ENCODE results near the gene MEIKIN.

MEIKIN gene

DNA sequence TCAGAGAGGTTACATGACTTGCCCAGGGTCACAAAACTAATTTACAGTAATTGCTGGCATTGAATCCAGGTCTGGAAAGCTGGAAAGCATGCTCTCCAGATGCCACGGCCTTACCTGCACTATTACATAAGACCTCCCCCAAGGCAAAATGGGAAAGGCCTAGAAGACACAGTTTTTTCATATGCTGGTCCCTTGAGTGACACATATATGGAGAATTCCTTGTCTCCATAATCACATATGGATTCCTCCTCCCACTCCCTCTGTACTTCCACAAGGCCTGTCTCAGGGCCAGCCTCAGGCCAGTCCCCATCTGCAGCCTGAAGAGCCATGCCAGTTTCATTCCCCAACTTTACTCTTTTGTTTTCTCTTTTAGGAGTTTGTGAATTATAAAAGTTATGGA lies 28.6 kb upstream of the MEIKIN start:
- DNase-seq (ENCODE audit: low read depth in 4 of 4, low spot score in 1 of 4), result no peak

DNA sequence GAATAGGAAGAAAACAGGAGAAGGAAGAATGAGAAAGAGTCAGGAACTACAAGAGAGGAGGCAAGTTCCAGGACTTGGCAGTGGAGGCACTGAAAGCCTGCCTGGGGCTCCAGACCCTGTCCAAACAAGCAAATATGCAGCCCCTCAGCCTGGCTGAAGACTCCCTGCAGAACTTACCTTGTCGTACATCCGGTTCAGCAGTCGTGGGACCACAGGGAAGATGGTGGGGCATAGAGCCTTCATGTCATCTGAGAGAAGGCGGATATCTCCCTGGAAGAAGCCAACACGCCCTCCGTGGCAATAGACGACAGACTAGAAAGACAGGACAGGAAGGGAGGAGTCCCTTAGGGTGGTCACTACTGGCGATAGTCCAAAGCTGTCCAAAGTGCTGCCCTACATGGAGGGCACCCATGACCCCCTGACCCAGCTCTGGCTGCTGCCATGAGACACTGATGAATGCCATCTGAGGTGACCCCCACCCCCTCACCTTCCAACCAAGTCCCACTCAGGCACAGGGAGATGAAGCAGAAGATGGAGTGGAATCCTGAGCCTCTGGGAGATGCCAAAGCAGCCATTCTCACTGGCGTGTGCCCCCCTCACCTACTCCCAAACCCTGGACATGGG lies 27.7 kb upstream of the MEIKIN start:
- DNase-seq (ENCODE audit: low read depth in 4 of 4, low spot score in 1 of 4), result no peak

DNA sequence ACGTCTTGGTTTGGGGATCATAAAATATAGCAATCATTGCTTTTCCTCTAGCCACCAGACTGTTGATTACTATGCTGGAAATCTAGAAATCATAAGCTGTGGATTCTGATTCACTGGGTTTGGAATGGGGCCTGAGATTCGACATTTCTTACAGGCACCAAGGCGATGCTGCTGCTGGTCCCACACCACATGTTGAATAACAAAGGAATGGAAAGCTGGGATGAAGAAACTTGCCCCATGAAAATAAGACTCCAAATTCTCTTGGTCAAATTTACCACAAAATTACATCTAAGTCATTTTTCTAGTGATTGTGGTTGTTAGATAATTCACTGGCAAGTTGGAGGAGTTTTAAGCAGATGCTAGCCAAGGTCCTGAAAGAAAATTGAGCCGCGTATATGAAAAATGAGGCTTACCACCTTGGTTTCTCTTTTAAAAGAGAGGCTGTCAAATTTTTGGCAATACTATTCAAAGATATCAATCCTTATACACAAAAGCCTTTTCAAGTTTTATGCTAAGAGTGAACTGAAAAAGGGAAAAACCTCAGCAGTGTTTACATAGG lies 23.0 kb upstream of the MEIKIN start:
- DNase-seq (ENCODE audit: low read depth in 4 of 4, low spot score in 1 of 4), result no peak

DNA sequence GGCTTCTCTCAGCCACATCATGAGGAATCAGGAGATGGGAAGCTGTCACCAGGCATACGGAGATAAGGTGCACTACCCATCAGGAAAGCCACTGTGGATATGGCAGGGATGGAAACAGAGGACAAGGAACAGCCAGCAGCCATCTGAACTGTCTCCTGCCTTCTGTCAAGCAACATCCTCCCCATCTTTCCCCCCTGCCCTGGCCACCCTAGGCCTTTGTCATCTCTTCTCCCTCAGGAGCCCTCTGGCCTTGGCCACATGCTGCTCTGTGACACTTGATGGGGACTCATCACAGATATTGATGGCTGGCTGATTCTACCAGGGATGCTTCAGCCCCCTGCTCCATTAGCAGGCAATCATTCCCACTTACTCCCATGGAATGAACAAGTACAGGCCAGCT lies 21.1 kb upstream of the MEIKIN start:
- no peak for DNase-seq (ENCODE audit: low read depth in 4 of 4, low spot score in 1 of 4)

DNA sequence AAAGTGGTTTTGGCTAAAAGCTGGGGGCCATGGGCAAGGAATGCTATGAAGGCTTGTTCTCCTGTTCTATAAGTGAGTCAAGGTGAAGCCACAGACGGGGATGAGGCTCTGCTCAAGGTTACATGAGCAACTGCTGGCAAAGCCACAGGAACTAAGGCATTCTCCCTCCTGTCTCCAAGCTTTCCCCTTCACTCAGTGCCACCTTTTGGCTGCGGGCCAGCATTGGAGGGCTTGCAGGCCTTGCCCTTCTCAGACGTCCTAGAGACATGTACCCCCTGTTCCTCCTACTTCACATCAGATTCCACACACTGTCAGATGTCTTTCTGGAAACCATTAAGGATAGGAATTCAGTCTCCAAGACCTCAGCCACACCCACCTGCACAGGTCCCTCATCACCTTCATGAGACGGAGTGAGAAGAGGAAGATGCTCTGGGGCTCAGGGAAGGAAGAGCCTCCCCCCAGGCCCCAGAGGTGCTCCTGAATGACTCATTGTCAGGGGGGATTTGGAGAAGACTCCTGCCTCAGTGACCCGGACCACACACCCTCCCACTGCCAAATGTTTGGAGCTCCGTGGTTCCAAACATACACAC lies 20.5 kb upstream of the MEIKIN start:
- no peak for DNase-seq (ENCODE audit: low read depth in 4 of 4, low spot score in 1 of 4)

DNA sequence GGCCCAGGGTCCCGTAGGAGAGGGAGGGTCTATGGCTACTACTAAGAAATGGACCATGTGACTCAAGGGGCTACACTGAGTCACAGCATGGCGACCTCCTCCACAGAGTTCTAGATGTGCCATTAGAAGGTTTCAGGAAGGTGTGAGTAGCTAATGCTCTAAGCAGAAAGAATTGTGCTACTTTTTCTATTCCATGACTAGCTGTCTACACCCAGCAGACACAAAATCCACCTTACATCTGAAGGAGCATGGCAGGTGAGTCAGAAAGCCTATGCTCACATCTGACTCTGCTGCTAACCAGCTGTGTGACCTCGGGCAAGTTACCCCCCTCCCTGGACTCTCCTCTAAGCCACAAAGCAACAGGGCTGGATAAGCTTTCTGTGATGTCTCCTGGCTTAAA lies 14.4 kb upstream of the MEIKIN start:
- no peak for DNase-seq (ENCODE audit: low read depth in 4 of 4, low spot score in 1 of 4)

DNA sequence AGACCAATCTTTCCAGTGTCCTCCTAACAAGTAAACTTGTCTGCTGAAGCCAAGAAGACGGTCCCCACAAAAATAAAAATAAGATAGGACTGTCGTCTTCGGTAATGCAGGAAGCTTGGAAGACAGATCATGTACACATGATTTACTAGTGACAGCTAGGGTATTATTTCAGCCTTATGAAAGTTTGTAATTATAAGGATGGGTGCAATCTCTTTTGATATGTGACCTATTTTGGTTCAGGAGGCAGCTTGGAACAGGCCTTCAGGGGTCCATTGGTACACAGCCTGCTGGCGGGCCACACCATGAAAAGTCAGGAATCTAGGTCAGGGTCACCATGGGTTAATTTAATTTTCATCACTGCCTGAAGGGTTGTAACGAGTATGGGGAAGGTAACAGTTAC lies 13.7 kb upstream of the MEIKIN start:
- DNase-seq (ENCODE audit: low read depth in 4 of 4, low spot score in 1 of 4), result no peak

DNA sequence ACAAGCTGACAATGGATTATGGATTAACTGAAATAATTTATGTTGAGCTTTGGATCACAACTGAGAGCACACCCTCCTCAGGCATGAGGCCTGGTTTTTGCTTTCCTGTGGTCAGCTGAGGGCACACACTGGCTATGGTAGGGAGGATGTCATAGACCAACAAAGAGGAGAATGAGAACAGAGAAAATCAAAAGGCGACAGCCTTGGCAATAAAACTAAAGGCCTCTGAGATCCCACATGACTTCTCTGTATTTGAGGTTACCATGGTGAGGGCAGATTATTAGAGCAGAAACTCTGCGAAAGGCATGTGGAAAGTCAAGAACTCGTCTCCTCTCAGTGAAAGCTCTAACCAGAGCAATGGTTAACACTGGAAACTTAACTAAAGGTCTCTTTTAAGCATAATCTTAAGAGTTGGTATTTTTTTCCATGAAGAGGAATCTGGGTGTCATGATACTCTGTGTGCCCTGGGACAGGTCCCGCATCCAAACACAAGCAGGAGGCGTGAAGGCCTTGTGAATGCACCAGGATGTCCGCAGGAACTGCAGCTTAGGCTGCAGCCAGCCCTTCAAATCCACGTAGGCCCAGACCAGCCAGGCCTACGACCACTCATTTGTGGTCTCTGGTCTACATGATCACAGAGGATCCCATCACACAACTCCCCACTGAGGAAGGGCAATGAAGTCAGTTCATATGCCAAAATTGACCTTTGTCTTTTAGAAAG lies 12.4 kb upstream of the MEIKIN start:
- DNase-seq (ENCODE audit: low read depth in 4 of 4, low spot score in 1 of 4), result no peak

DNA sequence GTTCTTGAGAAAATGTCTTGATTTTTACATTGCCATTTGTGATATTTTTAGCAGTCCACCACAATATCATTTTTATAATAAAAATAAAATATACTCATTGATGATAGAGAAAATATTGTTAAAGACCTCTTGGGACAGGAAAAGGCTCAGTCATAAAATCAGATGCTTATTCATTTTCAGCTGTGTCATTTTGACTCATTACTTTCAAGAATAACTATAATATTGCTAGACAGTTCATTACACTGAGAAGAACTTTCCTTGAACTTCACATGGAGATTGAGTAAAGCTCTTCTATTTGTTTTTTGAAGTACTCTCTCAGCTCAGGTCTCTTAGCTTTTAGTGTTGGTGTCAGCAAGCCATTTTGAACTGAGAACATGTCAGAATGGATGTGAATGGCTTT lies 8.5 kb upstream of the MEIKIN start:
- no peak for DNase-seq (ENCODE audit: low read depth in 4 of 4, low spot score in 1 of 4)

DNA sequence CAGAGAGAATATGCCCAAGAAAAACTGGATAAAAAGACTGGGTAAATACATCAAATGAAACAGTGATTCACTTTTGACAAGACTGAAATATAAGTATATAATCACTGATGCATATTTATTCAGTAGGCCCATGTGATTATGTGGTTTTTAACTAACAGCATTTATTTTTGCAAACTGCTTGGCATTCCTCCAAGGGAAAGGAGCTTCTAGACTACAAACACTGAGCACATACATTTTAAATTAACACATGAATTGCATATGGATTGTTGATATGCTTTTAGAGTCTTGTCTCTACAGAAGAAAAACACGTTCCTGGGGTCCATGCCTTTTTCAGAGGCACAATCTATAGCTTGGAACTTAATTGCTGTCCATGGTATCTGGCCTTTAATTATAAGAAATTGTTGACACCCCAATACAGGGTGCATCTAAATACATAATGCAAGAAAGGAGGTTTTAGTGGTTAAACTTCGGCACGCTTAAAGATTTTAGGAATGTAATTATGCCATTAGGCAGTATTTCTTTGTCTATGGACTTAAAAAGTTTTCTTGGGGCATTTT lies 6.9 kb upstream of the MEIKIN start:
- DNase-seq (ENCODE audit: low read depth in 4 of 4, low spot score in 1 of 4), result no peak

DNA sequence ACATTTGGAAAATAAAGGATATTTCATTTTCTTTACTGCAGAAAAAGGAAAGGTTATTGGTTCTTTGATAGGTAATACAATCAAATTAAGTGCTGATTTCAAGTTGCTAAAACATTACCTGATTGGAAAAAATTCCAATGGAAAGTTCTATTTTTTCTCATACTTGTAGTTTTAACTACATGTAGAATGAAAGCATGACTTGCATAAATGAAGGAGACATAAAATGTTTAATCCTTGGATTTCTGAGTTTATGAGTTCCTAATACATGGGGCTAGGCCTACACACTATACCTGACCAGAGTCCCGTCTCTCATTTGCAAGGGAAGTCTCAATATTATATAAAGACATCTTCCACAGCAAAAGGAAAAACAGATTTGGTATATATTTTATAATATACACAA lies 5.2 kb upstream of the MEIKIN start:
- no peak for DNase-seq (ENCODE audit: low read depth in 4 of 4, low spot score in 1 of 4)

DNA sequence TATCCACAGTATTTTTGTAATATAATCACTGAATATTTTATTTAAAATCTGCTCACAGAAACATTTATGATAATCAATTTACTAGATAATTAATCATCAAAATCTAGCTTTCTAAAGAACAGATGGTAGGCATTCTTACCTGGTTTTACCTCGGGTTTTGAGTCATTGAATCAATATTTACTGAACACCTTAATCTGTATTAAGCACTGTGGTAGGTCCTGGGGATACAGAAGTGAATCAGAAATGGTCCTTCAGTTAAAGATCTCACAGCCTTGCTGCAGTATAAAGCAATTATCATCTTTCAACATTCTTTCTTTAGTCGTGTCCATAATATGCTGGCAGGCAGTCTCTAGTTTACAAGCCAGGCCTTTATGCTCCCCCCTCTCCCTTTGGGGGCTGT lies 2.0 kb upstream of the MEIKIN start:
- no peak for DNase-seq (ENCODE audit: low read depth in 4 of 4, low spot score in 1 of 4)

DNA sequence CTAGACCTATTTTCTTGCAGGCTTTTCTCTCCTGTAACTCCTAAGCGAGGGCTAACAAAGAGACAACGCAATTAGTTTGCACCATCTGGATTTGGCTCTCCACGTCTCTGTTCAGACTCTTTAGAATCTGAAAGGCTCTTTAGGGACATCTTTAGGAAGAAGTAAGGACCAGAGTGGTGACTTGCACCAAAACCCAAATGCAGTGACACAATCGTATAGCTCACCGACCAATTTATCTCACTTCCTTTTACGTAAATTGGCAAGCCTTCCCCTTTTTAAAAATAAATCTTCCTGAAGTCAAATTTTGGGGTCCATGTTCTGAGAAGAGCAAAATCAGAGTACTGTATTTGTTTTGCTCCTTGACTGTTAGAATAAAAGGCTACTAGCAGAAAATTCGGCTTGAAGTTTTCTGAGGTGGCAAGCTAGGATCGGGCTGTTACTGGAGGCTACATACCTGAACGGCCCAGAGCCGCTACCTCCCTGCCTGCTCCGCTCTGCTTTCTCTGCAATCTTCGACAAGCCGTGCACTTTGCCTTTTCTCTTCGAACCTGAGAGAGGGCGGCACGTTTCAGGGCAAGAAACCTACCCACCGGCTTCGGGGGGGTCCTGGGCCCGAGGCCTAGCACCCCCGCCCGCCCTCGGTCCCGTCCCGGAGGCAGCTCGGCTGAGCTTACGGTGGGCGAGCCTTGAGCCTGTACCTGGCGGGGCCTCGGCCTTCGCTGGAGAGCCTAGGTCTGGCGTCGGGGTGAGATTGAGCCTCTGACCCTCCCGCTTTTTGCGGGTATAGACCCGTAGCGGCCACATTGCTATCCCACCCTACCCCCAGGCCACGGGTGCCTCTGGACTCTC lies 537 bp downstream of the MEIKIN start:
- no peak for DNase-seq (ENCODE audit: low read depth in 4 of 4, low spot score in 1 of 4)

DNA sequence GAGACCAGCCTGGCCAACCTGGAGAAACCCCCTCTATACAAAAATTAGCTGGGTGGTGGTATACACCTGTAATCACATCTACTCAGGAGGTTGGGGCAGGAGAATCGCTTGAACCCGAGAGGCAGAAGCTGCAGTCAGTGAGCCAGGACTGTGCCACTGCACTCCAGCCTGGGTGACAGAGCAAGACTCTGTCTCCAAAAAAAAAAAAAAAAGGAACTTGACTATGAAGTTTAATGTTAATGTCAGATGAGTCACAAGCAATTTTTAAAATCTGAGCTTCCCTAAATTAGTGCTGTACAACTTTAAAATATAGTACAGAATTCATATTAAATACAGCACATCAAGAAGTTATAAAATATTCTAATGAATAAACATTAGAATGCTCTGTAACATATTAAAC lies 1.5 kb downstream of the MEIKIN start:
- no peak for DNase-seq (ENCODE audit: low read depth in 4 of 4, low spot score in 1 of 4)

DNA sequence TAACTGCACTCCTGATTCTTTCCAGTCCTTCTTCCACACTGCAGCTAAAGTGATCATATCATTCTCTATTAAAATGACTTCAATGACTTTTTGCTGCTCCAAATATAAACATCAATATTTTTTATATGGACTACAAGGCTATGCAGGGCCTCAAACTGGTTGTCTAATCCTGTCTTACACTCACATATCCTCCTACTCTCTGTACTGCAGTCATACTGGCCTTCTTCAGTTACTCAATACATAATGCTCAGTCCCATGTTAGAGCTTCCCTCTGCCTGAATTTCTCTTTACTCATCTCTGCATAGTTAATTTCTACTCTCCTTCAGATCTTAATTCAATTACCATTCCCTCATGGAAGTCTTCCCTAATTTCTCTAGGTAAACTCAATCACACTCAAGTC lies 3.4 kb downstream of the MEIKIN start:
- no peak for DNase-seq (ENCODE audit: low read depth in 4 of 4, low spot score in 1 of 4)

DNA sequence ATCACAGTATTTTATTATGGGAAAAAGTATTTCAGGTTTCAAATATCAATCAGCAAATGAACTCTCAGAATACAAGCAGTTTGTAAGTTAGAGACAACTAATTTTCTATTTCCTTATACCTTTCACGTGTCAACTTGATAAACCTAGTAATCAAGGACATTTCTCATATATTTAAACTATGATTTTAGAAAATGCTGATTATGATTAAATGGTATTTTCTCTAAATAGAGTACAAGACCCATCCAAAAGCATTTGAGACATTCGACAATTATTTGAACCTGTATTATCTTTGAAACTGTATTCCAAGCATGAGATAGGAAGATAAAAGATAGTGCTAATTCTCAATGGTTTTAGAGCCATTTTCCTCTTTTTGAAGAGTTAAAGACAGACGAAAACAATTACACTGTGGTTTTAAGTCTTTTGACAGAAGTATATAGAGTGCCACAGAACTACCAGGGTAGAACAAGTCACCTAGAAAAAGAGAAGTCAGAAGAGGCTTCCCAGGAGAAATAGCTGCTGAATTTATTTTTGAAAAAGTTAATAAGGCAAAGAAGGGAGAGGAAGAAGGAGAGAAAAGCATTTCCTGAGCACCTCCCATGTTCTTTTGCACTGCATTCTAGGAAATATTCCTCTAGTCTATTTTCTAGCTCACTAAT lies 5.6 kb downstream of the MEIKIN start:
- DNase-seq (ENCODE audit: low read depth in 4 of 4, low spot score in 1 of 4), result no peak

DNA sequence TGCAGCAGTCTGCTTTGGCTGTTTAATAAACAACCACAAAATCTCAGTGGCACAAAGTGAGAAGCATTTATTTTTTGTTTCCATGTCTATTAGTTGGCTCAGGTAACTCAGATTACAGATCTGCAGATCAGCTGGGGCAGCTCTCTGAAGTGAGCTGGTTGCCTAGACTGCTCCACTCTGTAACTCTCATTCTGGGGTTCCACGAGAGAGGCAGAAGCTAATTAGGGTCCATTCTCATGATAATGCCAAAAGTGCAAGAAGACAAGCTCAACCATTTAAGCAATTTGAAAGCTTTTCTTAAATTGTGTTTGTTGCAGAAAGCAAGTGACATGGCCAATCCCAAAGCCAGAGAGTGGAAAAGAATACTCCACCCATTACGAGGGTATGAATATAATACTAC lies 13.2 kb downstream of the MEIKIN start:
- DNase-seq (ENCODE audit: low read depth in 4 of 4, low spot score in 1 of 4), result no peak

DNA sequence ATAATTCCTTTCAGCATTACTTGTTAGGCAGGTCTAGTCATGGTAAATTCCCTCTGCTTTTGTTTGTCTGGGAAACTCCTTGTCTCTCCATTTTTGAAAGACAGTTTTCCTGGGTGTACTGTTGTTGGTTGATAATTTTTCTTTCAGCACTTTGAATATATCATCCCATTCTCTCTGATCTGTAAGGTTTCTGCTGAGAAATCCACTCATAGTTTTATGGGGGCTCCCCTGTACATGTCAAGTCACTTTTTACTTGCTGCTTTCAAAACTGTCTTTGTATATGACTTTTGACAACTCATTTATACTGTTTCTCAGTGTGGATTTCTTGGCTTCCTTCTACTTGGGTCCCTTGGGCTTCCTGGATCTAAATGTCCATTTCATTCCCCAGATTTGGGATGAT lies 16.5 kb downstream of the MEIKIN start:
- no peak for DNase-seq (ENCODE audit: low read depth in 4 of 4, low spot score in 1 of 4)

DNA sequence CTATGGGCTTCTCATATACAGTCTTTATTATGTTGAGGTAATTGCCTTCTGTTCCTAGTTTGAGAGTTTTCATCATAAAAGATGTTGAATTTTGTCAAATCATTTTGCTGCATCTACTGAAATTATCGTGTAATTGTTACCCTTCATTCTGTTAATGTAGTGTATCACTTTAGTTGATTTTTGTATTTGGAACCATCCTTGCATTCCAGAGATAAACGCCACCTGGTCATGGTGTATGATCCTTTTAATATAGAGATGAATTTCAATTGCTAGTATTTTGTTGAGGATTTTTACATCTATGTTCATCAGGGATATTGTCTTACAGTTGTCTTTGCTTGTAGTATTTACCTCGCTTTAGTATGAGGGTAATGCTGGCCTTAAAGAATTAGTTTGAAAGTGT lies 19.3 kb downstream of the MEIKIN start:
- DNase-seq (ENCODE audit: low read depth in 4 of 4, low spot score in 1 of 4), result no peak

DNA sequence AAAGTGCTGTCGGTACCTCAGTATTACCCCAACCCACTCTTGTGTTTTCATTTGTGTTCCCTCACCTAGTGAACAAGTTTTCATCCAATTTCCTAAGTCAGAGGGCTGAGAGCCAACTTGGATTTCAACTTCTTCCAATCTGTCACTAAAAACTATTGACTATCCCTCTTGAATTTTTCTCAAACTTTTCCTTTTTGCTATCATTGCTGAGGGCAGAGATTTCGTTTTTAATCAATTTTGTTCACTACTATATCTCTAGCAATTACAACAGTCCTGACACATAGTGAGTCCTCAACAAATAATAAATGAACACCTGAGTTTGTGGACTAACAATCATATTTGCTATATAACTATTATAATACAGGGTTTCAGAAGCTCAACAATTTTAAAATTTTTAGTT lies 29.0 kb downstream of the MEIKIN start:
- DNase-seq (ENCODE audit: low read depth in 4 of 4, low spot score in 1 of 4), result no peak

DNA sequence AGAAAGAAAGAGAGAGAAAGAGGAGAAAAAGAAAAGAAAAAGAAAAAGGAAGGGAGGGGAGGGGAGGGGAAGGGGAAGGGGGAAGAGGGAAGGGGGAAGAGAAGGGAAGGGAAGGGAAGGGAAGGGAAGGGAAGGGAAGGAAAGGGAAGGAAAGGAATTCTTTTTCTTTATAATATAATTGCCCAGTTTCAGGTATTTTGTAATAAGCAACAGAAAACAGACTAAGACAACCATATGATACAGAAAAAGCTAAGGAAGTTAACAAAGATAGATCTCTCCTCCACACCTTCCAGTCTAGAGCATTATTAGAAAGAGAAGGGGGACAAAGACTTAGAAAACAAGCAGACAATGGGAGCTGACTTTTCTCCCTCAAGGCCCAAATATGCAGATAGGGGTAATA lies 31.0 kb downstream of the MEIKIN start:
- DNase-seq (ENCODE audit: low read depth in 4 of 4, low spot score in 1 of 4), result no peak

Measured in stimulated activated CD4-positive, alpha-beta T cell treated with anti-CD3 and anti-CD28 coated beads, Interleukin-1b, Interleukin-23, amount 100 ng/mL, for 24 hours (primary cell).